ENCODE data around the gene TFCP2L1. TPM values are rescaled to one million over a fixed set of nuclear protein-coding genes. Genes with fewer than 3 reads are reported as not detected.

The TFCP2L1 gene
- polyA plus RNA-seq, 3 donors: 0.03 to 0.24 TPM; not detected in 1

DNA sequence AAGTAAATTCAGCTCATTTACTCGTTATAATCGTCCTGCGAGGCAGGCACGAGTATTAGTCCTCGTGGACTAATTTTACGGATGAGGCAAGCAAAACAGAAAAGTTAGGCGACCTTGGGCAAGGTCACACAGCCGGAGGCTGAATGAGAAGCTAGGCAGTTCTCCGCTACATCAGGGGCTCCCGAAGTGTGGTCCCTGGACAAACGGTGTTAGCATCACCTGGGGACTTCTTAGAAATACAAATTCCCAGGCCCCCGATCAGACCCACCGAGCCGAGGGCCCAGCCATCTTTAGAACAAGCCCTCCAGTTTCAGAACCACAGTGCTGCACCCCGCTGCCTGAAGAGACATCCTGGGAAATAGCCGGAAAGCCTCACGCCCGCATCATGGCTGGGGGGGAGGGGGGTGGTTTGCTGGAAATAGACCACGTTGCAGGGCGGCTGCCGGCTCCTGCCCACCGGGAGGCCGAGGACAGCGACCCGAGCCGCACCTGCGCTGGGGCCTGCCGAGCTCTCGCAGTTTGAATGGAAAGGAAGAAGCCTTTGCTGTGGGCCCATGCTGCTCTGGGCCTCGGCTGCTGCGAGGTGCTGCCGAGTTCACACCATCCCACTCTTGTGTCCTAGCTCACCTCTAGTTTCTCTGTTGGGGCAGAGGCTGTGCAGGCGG lies 72.2 kb downstream of the TFCP2L1 start:
- Histone ChIP-seq H3K27ac (ENCODE audit: low read depth in 1 of 2, low read length in 2 of 2) (no peak overlapping the region), H3K9ac (ENCODE audit: insufficient read depth, low read length, poor library complexity, severe bottlenecking) (no peak overlapping the region), H3K4me3 (replicated peaks in 1 of 3; ENCODE audit: low read depth in 2 of 3, low read length in 3 of 3) (no peak overlapping the region), H2AFZ (ENCODE audit: insufficient read depth, low read depth, low read length, poor library complexity, severe bottlenecking) (no peak overlapping the region), H3K9me3 (replicated peaks in 1 of 2; ENCODE audit: control insufficient read depth in 1 of 2, insufficient read depth in 1 of 2, low read length in 2 of 2) (no peaks in the 10 kb centered on the region), H3K79me2 (ENCODE audit: insufficient read depth, low read length) (no peaks in the 10 kb centered on the region), H3K4me2 (replicated peaks; ENCODE audit: extremely low read depth, low read length, poor library complexity, severe bottlenecking) (no peak overlapping the region), H3K4me1 (ENCODE audit: control insufficient read depth in 1 of 2, insufficient read depth in 2 of 2, low read length in 2 of 2) (no peaks in the 10 kb centered on the region), H3K27me3 (ENCODE audit: control insufficient read depth in 2 of 2, insufficient read depth in 2 of 2, low read length in 2 of 2) (no peaks in the 10 kb centered on the region), H4K20me1 (ENCODE audit: insufficient read depth, low read length) (no peaks in the 10 kb centered on the region), H3K36me3 (replicated peaks in 1 of 2; ENCODE audit: control insufficient read depth in 1 of 2, insufficient read depth in 2 of 2, low read length in 2 of 2) (no peaks in the 10 kb centered on the region)
- Mint-ChIP-seq H3K36me3 (no peaks in the 10 kb centered on the region), H3K4me3 (no peak overlapping the region), H3K4me1 (no peaks in the 10 kb centered on the region), H3K27me3 (ENCODE audit: low read depth in 3 of 3) (peaks cover 2 to 4% (median 4%) of the 10 kb centered on the region in 3 donors), H3K9me3 (peaks cover 0 to 5% (median 0%) of the 10 kb centered on the region in 7 donors), H3K27ac (no peak overlapping the region)
- no peak for DNase-seq
- TF ChIP-seq, protein P1, sequence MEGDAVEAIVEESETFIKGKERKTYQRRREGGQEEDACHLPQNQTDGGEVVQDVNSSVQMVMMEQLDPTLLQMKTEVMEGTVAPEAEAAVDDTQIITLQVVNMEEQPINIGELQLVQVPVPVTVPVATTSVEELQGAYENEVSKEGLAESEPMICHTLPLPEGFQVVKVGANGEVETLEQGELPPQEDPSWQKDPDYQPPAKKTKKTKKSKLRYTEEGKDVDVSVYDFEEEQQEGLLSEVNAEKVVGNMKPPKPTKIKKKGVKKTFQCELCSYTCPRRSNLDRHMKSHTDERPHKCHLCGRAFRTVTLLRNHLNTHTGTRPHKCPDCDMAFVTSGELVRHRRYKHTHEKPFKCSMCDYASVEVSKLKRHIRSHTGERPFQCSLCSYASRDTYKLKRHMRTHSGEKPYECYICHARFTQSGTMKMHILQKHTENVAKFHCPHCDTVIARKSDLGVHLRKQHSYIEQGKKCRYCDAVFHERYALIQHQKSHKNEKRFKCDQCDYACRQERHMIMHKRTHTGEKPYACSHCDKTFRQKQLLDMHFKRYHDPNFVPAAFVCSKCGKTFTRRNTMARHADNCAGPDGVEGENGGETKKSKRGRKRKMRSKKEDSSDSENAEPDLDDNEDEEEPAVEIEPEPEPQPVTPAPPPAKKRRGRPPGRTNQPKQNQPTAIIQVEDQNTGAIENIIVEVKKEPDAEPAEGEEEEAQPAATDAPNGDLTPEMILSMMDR (IDR thresholded peaks at IDR 0.05): no peak
- intact Hi-C loops (cut with micrococcal nuclease): no loop called here
- 95% methylated on average over 32 of the region's 33 CpGs for WGBS (ENCODE audit: insufficient coverage)

- intact Hi-C loops (cut with micrococcal nuclease): no loop called here
- no peaks in the 10 kb centered on the region for H3K4me1 Mint-ChIP-seq
- WGBS (ENCODE audit: insufficient coverage): 100% methylated on average over 6 of the region's 8 CpGs
- Histone ChIP-seq H3K4me3 (replicated peaks in 1 of 3; ENCODE audit: low read depth in 2 of 3, low read length in 3 of 3) (no peak overlapping the region), H2AFZ (ENCODE audit: insufficient read depth, low read depth, low read length, poor library complexity, severe bottlenecking) (no peak overlapping the region), H3K27ac (ENCODE audit: low read depth in 1 of 2, low read length in 2 of 2) (no peak overlapping the region), H3K9ac (ENCODE audit: insufficient read depth, low read length, poor library complexity, severe bottlenecking) (no peak overlapping the region), H3K79me2 (ENCODE audit: insufficient read depth, low read length) (no peaks in the 10 kb centered on the region), H3K27me3 (ENCODE audit: control insufficient read depth in 2 of 2, insufficient read depth in 2 of 2, low read length in 2 of 2) (no peaks in the 10 kb centered on the region), H3K36me3 (replicated peaks in 1 of 2; ENCODE audit: control insufficient read depth in 1 of 2, insufficient read depth in 2 of 2, low read length in 2 of 2) (no peaks in the 10 kb centered on the region), H3K4me2 (replicated peaks; ENCODE audit: extremely low read depth, low read length, poor library complexity, severe bottlenecking) (no peak overlapping the region), H4K20me1 (ENCODE audit: insufficient read depth, low read length) (no peaks in the 10 kb centered on the region), H3K9me3 (replicated peaks in 1 of 2; ENCODE audit: control insufficient read depth in 1 of 2, insufficient read depth in 1 of 2, low read length in 2 of 2) (no peaks in the 10 kb centered on the region), H3K4me1 (ENCODE audit: control insufficient read depth in 1 of 2, insufficient read depth in 2 of 2, low read length in 2 of 2) (no peaks in the 10 kb centered on the region)
- H3K27ac Mint-ChIP-seq: no peak overlapping the region
- no peaks in the 10 kb centered on the region for H3K36me3 Mint-ChIP-seq
- no peak overlapping the region for H3K4me3 Mint-ChIP-seq
- TF ChIP-seq, protein P1 (IDR thresholded peaks at IDR 0.05): no peak
- no peak for DNase-seq
- H3K9me3 Mint-ChIP-seq: peaks cover 0 to 3% (median 0%) of the 10 kb centered on the region in 7 donors
- H3K27me3 Mint-ChIP-seq (ENCODE audit: low read depth in 3 of 3): peaks cover 2 to 4% (median 4%) of the 10 kb centered on the region in 3 donors
Measured at GRCh38 chr2:121211689-121212151, 73.3 kb downstream of the TFCP2L1 start.

Measured in CD14-positive monocyte (primary cell).